CD4-positive, alpha-beta T cell treated with Interleukin-15 for 4 hours (primary cell): ENCODE results near the gene RAPGEF3.

Source experiments
- DNase-seq: peaks from one replicate; pipeline ENCODE4 v3.0.0-alpha.2; 2020; ENCODE audit warnings: low spot score

The RAPGEF3 gene

DNA sequence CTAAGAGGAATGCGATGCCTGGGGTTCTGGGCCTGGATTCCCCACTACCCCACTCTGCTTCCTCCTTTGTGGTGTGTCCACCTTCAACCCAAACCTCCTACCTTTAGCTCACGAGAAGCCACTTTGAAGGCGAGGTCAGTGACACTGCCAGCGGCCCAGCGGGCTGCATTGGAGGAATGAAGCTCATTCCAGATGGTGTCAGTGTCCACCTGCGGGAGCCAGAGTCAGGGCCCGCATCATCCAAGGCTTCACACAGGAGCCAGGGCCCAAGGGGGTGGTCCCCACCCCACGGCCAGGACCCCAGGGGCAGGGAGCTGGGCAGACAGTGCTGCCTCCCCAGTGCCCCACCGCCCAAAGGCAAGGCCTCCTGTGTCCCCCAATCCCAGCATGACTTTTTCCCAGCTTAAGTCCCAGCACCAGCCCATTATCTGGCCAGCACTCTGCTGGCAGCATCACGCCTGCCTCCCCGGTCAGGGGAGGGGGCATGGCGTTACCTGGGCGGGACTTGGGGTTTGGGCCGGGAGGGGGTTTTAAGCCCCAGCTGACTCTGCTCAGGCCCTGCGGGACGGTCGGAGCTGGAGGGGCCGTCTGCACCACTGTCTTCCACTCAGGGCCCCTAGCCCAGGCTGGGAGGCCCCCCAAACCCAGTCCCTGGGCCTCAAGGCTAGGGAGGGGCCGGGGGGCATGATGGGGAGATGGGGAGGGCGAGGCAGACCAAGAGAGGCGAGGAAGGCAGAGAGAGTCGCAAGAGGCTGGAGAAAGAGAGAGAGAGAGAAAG is 31.2 kb upstream of the RAPGEF3 start:
- DNase-seq = no peak

DNA sequence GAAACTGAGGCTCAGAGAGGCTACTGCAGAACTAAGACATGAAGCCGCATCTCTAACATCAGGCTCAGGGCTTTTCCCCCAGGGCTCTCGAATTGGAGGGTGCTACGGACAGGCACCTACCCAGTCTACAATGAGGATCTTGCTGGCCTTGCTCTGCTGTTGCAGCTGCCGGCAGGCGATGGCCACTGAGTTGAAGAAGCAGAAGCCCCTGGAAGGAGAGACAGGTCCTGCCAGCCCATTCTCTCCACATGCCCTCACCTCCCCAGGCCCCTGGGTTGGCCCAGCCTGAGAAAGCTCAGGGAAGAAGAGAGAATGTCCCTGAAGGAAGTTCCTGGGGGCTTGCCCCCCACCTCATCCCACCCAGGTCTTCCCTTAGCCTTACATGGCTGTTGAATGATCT is 30.5 kb upstream of the RAPGEF3 start:
- no peak for DNase-seq

- DNase-seq = no peak
Observed at GRCh38 chr12:47787596-47788319, 29.1 kb upstream of the RAPGEF3 start.

- no peak for DNase-seq
Observed at GRCh38 chr12:47786662-47787280, 28.1 kb upstream of the RAPGEF3 start.

- DNase-seq = no peak
Observed at GRCh38 chr12:47785887-47786661, 27.4 kb upstream of the RAPGEF3 start.

DNA sequence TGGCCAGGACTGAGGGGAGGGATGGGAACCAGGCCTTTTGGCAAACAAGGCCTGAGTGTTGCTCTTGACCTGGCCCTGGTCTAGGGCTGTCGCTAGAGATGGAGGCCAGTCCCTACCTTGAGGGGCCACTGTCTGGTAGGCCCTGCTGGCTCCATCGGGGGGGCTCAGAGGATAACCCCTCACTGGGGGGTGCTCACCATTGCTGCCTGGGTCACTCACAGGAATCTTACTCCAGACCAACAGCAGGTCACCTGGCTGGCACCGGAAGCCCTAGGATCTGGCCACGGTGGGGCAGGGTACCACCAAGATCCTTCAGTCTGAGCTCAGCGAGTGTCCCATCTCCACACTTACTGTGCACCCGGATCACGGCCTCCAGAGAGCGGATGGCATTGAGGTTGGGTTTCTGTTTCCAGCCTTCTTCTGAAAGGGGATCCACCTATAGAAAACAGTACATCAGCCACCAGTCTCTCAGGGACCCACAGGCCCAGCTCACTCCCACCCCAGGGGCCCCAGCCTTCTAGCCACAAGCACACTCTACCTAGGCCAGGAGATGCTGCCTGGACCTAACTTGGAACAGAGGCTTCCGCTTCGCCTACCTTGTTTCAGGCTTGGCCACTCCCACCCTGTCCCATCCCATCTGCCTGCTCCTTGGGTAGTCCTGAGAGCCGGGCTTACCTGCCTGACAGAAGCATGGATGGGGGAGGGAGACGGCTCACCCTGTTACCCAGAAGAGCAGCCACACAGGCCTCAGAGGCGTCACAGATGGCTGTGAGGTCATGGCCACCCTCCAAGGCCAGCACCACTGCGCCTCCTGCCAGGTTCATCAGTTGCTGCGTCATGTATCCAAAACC is 26.6 kb upstream of the RAPGEF3 start:
- DNase-seq = no peak

GRCh38 chr12:47783821-47784819 is 25.4 kb upstream of the RAPGEF3 start:
- no peak for DNase-seq

GRCh38 chr12:47783024-47783755 is 24.5 kb upstream of the RAPGEF3 start:
- DNase-seq = no peak

DNA sequence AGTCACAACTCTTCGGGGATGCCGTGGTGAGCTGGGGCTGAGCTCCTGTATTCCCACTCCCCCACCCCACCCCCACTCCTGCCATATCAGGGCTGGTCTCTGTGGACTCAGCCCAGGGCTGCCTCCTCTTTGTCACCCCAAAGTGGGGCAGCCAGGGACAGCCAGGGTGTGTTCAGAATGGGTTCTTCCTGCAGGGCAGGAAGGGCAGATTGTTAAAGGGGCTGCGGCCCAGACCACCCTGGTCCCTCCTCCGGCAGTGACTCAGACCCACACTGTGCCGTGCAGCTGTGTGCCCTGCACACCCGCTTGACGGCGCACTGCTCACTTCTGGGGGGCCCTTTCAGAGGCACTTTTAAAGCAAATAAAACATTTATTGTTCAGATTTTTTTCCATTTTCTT is 23.7 kb upstream of the RAPGEF3 start:
- DNase-seq = no peak

DNA sequence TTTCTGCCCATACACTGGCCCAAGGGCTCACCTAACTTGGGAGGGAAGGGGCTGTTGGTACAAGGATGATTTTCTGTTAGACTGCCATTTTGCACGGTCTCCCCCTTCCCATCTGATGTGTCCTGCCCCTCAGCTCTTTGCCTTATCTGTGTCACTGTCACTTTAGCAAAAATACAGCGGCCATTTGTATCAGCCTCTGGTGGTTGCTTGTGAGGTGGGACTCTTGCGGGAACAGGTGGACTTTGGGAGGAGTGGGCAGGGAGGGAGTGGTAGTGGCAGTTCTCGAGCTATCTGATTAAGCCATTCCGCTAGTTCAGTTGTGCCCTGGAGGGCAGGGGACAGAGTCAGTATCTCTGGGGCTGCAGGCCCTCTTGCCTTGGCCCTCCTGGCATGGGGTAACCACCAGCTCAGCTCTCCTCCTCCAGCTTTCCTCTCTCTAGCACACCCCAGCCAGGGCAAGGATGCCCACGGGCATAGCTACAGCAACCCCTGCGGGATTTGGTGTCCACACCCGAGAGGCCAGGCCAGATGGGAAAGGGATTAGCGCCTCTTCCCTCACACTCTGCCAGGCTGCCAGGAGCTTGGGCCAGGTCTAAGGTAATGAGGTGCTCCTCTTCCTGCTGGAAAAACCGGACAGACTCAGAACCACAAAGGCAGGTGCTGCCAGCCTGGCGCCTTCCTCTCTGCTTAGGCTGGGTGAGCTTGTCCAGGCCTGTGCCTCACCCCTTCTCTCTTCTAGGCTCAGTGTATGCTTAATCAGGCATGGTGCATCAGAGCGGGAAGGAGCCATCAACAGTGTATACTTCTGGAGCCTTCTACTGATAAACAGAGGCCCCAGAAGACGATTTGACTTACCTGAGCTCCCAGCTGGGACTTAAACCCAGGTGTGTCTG is 23.0 kb upstream of the RAPGEF3 start:
- no peak for DNase-seq

GRCh38 chr12:47779943-47780504 is 21.3 kb upstream of the RAPGEF3 start:
- no peak for DNase-seq

- peak; percentile 93 for DNase-seq
Observed at GRCh38 chr12:47779301-47779942, 20.7 kb upstream of the RAPGEF3 start.

DNA sequence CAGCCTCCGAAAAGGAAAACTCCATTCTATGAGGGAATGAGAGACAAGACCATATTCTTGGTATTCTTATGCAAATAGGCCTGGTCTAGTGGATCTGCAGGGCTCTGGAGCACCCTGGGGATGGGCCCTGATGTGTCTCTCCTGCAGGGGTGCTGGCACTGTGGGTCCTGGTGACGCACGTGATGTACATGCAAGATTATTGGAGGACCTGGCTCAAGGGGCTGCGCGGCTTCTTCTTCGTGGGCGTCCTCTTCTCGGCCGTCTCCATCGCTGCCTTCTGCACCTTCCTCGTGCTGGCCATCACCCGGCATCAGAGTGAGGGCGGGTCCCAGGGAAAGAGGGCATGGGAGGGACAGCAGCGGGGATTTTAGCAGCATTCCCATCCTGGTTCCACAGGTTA is 20.2 kb upstream of the RAPGEF3 start:
- no peak for DNase-seq

- DNase-seq = no peak
Observed at GRCh38 chr12:47777741-47778558, 19.3 kb upstream of the RAPGEF3 start.

- DNase-seq = no peak
Observed at GRCh38 chr12:47777151-47777550, 18.5 kb upstream of the RAPGEF3 start.

DNA sequence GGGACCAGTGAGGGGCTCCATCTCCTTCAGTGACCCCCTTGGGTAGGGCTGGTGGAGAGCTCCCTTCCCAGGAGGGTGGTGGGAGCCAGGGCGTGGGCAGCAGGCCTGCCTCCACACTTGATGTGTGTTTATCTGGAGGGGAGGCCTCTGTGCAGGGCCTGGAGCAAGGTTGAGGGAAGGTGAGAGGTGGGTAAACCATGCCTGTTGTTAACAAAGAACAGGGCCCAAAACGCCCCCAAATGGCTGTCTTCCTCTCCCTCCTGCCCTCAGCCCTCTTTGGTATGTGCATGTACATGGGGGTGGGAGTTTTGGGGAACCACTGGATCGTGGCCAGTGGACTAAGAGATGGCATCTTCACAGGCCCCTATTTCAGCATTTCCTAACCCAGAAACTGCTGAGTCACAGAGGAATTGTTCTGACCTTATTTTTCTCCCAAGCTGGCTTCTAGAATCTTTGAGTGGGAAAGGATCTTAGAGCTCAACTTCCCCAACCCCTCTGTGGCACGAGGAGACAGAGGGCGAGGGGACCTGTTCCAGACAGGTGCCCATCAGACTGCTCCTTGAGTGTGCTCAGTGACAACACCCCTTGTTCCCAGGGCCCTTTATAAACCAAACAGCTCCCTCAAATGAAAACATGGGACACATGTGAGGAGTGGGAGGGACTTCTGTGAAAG is 17.9 kb upstream of the RAPGEF3 start:
- no peak for DNase-seq
